DOHH2 (cell line): Measurements from ENCODE around the gene ZNF184.

Experiments used
- H3F3A ChIP-seq: fragments of 200-600 bp; sonication (generic), shearing (Covaris generic); 2 replicates; pipeline ENCODE4 v1.6.0; 2016; ENCODE audit warnings: antibody characterized with exemption, mild to moderate bottlenecking; ENCODE audit not compliant: control insufficient read depth, insufficient read depth
- H3K27ac ChIP-seq: fragments of 200-600 bp; sonication (generic); 2 replicates; pipeline ENCODE4 v1.5.1; 2014; ENCODE audit warnings: low read depth, mild to moderate bottlenecking, low read length, moderate library complexity
- H3K27me3 ChIP-seq: fragments of 200-600 bp; sonication (generic); 2 replicates; pipeline ENCODE4 v1.6.1; 2014; ENCODE audit warnings: mild to moderate bottlenecking, low read length, mixed read lengths; ENCODE audit not compliant: control insufficient read depth
- H3K36me3 ChIP-seq: fragments of 200-600 bp; sonication (generic); 2 replicates; pipeline ENCODE4 v1.6.1; 2014; ENCODE audit warnings: mild to moderate bottlenecking, low read length, moderate library complexity, mixed read lengths; ENCODE audit not compliant: control insufficient read depth
- H3K4me1 ChIP-seq: fragments of 200-600 bp; sonication (generic); 2 replicates; pipeline ENCODE4 v1.6.1; 2014; ENCODE audit warnings: mild to moderate bottlenecking, low read length, mixed read lengths; ENCODE audit not compliant: control insufficient read depth
- H3K4me2 ChIP-seq: fragments of 200-600 bp; sonication (generic); 2 replicates; pipeline ENCODE4 v1.6.0; 2014; ENCODE audit warnings: mild to moderate bottlenecking, low read length, moderate library complexity
- H3K4me3 ChIP-seq: fragments of 200-600 bp; sonication (generic); 2 replicates; pipeline ENCODE4 v1.5.1; 2014; ENCODE audit warnings: mild to moderate bottlenecking, low read length, mixed read lengths
- H3K79me2 ChIP-seq: fragments of 200-600 bp; sonication (generic); 2 replicates; pipeline ENCODE4 v1.6.1; 2014; ENCODE audit warnings: mild to moderate bottlenecking, low read length, mixed read lengths; ENCODE audit not compliant: control insufficient read depth
- H3K9me2 ChIP-seq: fragments of 200-600 bp; sonication (generic); replicated peaks from 2 replicates; pipeline ENCODE4 v1.6.1; 2014; ENCODE audit warnings: mild to moderate bottlenecking, low read length, mixed read lengths; ENCODE audit not compliant: control insufficient read depth
- H3K9me3 ChIP-seq: fragments of 200-600 bp; sonication (generic); 2 replicates; pipeline ENCODE4 v1.6.1; 2014; ENCODE audit warnings: antibody characterized with exemption, low read length, mixed read lengths; ENCODE audit not compliant: control insufficient read depth, insufficient read depth
- H4K20me1 ChIP-seq: fragments of 200-600 bp; sonication (generic); 2 replicates; pipeline ENCODE4 v1.6.0; 2014; ENCODE audit warnings: low read depth, mild to moderate bottlenecking, antibody characterized with exemption, low read length, moderate library complexity; ENCODE audit not compliant: control insufficient read depth, insufficient read depth
- EZH2phosphoT487 ChIP-seq: fragments of 200-600 bp; sonication (generic); IDR thresholded peaks from 2 replicates; pipeline ENCODE4 v1.6.1; 2017; ENCODE audit warnings: borderline replicate concordance, mild to moderate bottlenecking, antibody characterized with exemption, low read length, moderate library complexity, mixed read lengths
- TF ChIP-seq, protein P1 (sequence below): fragments of 200-600 bp; sonication (generic); IDR thresholded peaks from one replicate; pipeline ENCODE4 v1.5.1; 2014; ENCODE audit warnings: antibody characterized with exemption, mild to moderate bottlenecking, low read depth, low read length; ENCODE audit not compliant: poor library complexity, severe bottlenecking

Gene ZNF184

DNA sequence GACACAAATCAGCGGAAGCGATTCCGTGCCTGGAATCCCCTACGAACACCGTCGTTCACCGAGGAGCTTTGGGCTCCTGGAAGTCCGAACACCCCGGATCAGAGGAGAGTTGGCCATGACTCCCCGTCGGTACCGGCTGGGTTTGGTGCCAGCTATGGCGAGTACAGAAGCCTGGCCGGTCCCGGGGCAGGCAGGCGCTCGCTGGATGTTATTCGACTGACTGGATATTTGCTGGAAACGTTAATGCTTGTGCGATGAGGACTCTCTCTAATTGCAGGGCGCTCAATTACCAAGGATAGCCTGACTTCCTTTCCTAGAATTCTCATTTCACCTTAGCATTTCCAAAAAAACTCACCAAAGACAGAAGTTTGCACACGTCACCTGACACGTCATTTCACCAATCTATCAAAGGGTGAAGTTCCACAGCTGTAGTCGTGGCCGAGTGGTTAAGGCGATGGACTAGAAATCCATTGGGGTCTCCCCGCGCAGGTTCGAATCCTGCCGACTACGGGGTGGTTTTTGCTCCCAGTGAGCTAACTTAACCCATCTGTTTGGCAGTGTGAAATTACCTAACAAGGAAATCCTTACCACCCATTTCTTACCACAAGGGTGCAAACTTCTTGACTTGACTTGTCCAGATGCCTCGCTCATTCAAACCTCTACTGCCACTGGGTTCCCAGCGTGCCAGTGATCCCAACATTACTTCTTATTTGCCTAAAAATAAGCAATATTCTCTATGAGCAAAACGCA, 22.7 kb upstream of the ZNF184 start:
- H3K79me2 ChIP-seq, result no peaks in the 10 kb centered on the region
- H3K4me3 ChIP-seq, result no peak overlapping the region
- no peaks in the 10 kb centered on the region for H3K36me3 ChIP-seq
- H3F3A ChIP-seq, result no peaks in the 10 kb centered on the region
- H3K4me1 ChIP-seq, result no peaks in the 10 kb centered on the region
- no peak overlapping the region for H3K4me2 ChIP-seq
- TF ChIP-seq, protein P1, sequence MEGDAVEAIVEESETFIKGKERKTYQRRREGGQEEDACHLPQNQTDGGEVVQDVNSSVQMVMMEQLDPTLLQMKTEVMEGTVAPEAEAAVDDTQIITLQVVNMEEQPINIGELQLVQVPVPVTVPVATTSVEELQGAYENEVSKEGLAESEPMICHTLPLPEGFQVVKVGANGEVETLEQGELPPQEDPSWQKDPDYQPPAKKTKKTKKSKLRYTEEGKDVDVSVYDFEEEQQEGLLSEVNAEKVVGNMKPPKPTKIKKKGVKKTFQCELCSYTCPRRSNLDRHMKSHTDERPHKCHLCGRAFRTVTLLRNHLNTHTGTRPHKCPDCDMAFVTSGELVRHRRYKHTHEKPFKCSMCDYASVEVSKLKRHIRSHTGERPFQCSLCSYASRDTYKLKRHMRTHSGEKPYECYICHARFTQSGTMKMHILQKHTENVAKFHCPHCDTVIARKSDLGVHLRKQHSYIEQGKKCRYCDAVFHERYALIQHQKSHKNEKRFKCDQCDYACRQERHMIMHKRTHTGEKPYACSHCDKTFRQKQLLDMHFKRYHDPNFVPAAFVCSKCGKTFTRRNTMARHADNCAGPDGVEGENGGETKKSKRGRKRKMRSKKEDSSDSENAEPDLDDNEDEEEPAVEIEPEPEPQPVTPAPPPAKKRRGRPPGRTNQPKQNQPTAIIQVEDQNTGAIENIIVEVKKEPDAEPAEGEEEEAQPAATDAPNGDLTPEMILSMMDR, result no peak
- TF ChIP-seq EZH2phosphoT487, result no peak
- no peak overlapping the region for H3K27ac ChIP-seq
- no peaks in the 10 kb centered on the region for H3K9me2 ChIP-seq
- peaks cover 25% of the 10 kb centered on the region for H3K27me3 ChIP-seq
- H3K9me3 ChIP-seq, result no peaks in the 10 kb centered on the region
- H4K20me1 ChIP-seq, result no peaks in the 10 kb centered on the region

DNA sequence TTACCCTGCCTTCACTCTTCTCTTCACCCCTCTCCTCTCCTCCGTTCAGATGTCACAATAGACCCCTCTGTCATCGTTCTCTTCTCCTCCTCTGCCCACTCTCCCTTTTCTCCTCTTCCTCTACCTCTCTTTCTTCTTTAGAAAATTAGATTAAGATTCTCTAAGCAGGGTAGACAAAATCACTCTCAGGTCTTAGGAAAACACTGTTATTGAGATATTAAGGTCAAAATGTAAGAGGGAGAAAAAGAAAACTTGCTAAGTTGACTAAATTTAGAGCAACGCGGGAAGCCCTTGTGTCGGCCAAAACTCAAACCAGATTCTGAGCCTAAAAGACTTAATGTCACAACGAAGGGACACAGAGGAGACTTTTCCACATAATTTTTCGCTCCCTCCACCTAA, 22.1 kb upstream of the ZNF184 start:
- Histone ChIP-seq H3K27ac (no peak overlapping the region), H4K20me1 (no peaks in the 10 kb centered on the region), H3K9me2 (no peaks in the 10 kb centered on the region), H3K4me2 (no peak overlapping the region), H3K9me3 (no peaks in the 10 kb centered on the region), H3F3A (no peaks in the 10 kb centered on the region), H3K79me2 (no peaks in the 10 kb centered on the region), H3K4me3 (no peak overlapping the region), H3K36me3 (no peaks in the 10 kb centered on the region), H3K27me3 (peaks cover 20% of the 10 kb centered on the region), H3K4me1 (no peaks in the 10 kb centered on the region)
- TF ChIP-seq, protein P1, result no peak
- no peak for TF ChIP-seq EZH2phosphoT487

DNA sequence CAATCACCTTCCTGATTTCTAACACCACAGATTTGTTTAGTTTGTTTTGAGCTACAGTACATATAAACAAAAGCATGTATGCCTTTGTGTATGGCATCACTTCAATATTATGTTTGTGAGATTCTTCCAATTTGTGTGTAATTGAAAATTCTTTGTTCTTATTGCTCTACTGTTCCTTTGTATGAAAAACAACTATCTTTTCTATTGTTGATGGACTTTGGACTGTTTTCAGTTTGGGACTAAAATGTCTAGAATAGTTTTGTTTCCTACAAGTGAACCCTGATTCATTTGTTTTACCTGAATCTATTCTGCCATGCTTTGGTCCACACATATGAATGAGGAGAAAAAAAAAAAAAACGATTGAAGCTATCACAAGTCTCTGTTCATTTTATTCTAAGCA, 21.2 kb upstream of the ZNF184 start:
- no peak overlapping the region for H3K27ac ChIP-seq
- H3K36me3 ChIP-seq, result no peaks in the 10 kb centered on the region
- peaks cover 18% of the 10 kb centered on the region for H3K27me3 ChIP-seq
- H3K79me2 ChIP-seq, result no peaks in the 10 kb centered on the region
- no peak overlapping the region for H3K4me3 ChIP-seq
- no peaks in the 10 kb centered on the region for H3K4me1 ChIP-seq
- H3K4me2 ChIP-seq, result no peak overlapping the region
- H4K20me1 ChIP-seq, result no peaks in the 10 kb centered on the region
- H3K9me3 ChIP-seq, result no peaks in the 10 kb centered on the region
- H3K9me2 ChIP-seq, result no peaks in the 10 kb centered on the region
- no peaks in the 10 kb centered on the region for H3F3A ChIP-seq
- TF ChIP-seq EZH2phosphoT487, result no peak
- TF ChIP-seq, protein P1, result no peak
